Sigmoid colon (tissue), 7 donors: ENCODE measurements around the gene RSAD2. TPM values are rescaled to one million over a fixed set of nuclear protein-coding genes. Genes with fewer than 3 reads are reported as not detected.

Experiments
- DNase-seq: peaks from one replicate; pipeline ENCODE4 v3.0.0-alpha.2; 2019
- H3K27ac ChIP-seq, 4 donors: fragments of 200-600 bp; sonication (generic); one replicate each; pipeline ENCODE4 v1.5.1; 2016 to 2019; ENCODE audit warnings: mild to moderate bottlenecking in 1 of 4
- H3K27me3 ChIP-seq, 3 donors: fragments of 200-600 bp; sonication (generic); one replicate each; pipeline ENCODE4 v1.5.1; 2019; ENCODE audit warnings: mild to moderate bottlenecking in 1 of 3
- H3K36me3 ChIP-seq, 4 donors: fragments of 200-600 bp; sonication (generic); one replicate each; pipeline ENCODE4 v1.5.1; 2016 to 2019
- H3K4me1 ChIP-seq, 4 donors: fragments of 200-600 bp; sonication (generic); one replicate each; pipeline ENCODE4 v1.5.1; 2017 to 2019
- H3K4me3 ChIP-seq, 4 donors: fragments of 200-600 bp; sonication (generic); one replicate each; pipeline ENCODE4 v1.5.1; 2017 to 2019; ENCODE audit warnings: mild to moderate bottlenecking in 2 of 4, moderate library complexity in 1 of 4
- H3K9me3 ChIP-seq, 4 donors: fragments of 200-600 bp in 3 of 4; sonication (generic) in 3 of 4; one replicate each; pipeline versions ENCODE4 v1.5.1 to v1.6.1; 2013 to 2019
- CTCF ChIP-seq, 4 experiments: fragments of 450-650 bp in 3 of 4; fragments of 200-600 bp in 1 of 4; IDR thresholded peaks; one replicate each; pipeline ENCODE4 v1.5.1; 2016 to 2019; ENCODE audit warnings: antibody characterized with exemption in 4 of 4, mild to moderate bottlenecking in 3 of 4, moderate library complexity in 2 of 4
- EP300 ChIP-seq, 4 donors: sonication (generic); formaldehyde crosslinking; IDR thresholded peaks; one replicate each; pipeline ENCODE4 v1.6.1; 2017; ENCODE audit warnings: antibody characterized with exemption in 4 of 4
- POLR2A ChIP-seq, 2 donors: fragments of 450-650 bp; IDR thresholded peaks; one replicate each; pipeline ENCODE4 v1.6.1; 2016; ENCODE audit warnings: antibody characterized with exemption in 2 of 2, mild to moderate bottlenecking in 2 of 2, moderate library complexity in 2 of 2
- POLR2AphosphoS5 ChIP-seq, 4 donors: sonication (generic); formaldehyde crosslinking; IDR thresholded peaks; one replicate each; pipeline ENCODE4 v1.6.1; 2017; ENCODE audit warnings: antibody characterized with exemption in 4 of 4
- WGBS, 2 donors: extraction: QIAGEN DNeasy Blood & Tissue Kit; methylation state at CpG; one replicate each; pipeline ENCODE4 v1.1.7; 2013; 5-methylcytosine and 5-hydroxymethylcytosine counted together
- intact Hi-C: fragments of 100-400 bp; cut with DNase I; formaldehyde crosslinking; loops from one replicate; pipeline ENCODE4 v1.15.1; 2023
- polyA plus RNA-seq, 3 donors: library from polyadenylated mRNA; stranded (reverse); fragments of 200-250 nt; gene quantifications; one replicate each; pipeline ENCODE4 v1.2.3, GENCODE V29; 2013
- total RNA-seq, 4 donors: library from RNA; depleted of rRNA; stranded (reverse); fragments of >200 nt; gene quantifications; one replicate each; pipeline ENCODE4 v1.1.0, GENCODE V29; 2016
- donor health status: healthy with polysubstance abuse.
- donor health status: Bipolar disorder and iron deficiency.
- donor health status: healthy.

Gene RSAD2
- total and polyA plus RNA-seq, 7 donors: 1.2 to 22.3 (median 12.5) TPM

- no peak for TF ChIP-seq EP300 (IDR thresholded peaks at IDR 0.05)
- TF ChIP-seq POLR2A (IDR thresholded peaks at IDR 0.05): no peak
- no peak for TF ChIP-seq POLR2AphosphoS5 (IDR thresholded peaks at IDR 0.05)
- TF ChIP-seq CTCF (IDR thresholded peaks at IDR 0.05): no peak
- Histone ChIP-seq H3K36me3 (peaks cover 0 to 12% (median 0%) of the 10 kb centered on the region in 4 donors), H3K9me3 (no peaks in the 10 kb centered on the region), H3K4me1 (peaks cover 0 to 18% (median 14%) of the 10 kb centered on the region in 4 donors), H3K27ac (peak overlapping the region in 3 of 4 donors; percentile 30 to 43 (median 32)), H3K27me3 (no peaks in the 10 kb centered on the region), H3K4me3 (no peak overlapping the region)
- intact Hi-C loops: no loop called here
- 96 to 97% methylated on average over 10 of the region's 10 CpGs for WGBS, 2 donors
- no peak for DNase-seq
Observed at GRCh38 chr2:6941299-6942046, 63.9 kb downstream of the RSAD2 start.

GRCh38 chr2:6942848-6943247 lies 65.3 kb downstream of the RSAD2 start:
- intact Hi-C loops: no loop called here
- Histone ChIP-seq H3K27me3 (no peaks in the 10 kb centered on the region), H3K36me3 (peaks cover 0 to 12% (median 0%) of the 10 kb centered on the region in 4 donors), H3K9me3 (no peaks in the 10 kb centered on the region), H3K4me1 (peaks cover 0 to 18% (median 14%) of the 10 kb centered on the region in 4 donors), H3K4me3 (no peak overlapping the region), H3K27ac (no peak overlapping the region)
- no peak for DNase-seq
- no peak for TF ChIP-seq POLR2AphosphoS5 (IDR thresholded peaks at IDR 0.05)
- no peak for TF ChIP-seq POLR2A (IDR thresholded peaks at IDR 0.05)
- TF ChIP-seq CTCF (IDR thresholded peaks at IDR 0.05): no peak
- TF ChIP-seq EP300 (IDR thresholded peaks at IDR 0.05): no peak
- 93 to 95% methylated on average over 8 of the region's 8 CpGs for WGBS, 2 donors

- intact Hi-C loops: no loop called here
- no peaks in the 10 kb centered on the region for H3K27me3 ChIP-seq
- H3K4me3 ChIP-seq: no peak overlapping the region
- TF ChIP-seq EP300 (IDR thresholded peaks at IDR 0.05) (no peak), CTCF (IDR thresholded peaks at IDR 0.05) (no peak), POLR2AphosphoS5 (IDR thresholded peaks at IDR 0.05) (no peak), POLR2A (IDR thresholded peaks at IDR 0.05) (no peak)
- 94% methylated on average over 6 of the region's 6 CpGs for WGBS, 2 donors
- DNase-seq: no peak
- H3K4me1 ChIP-seq: peaks cover 0 to 18% (median 14%) of the 10 kb centered on the region in 4 donors
- H3K27ac ChIP-seq: no peak overlapping the region
- peaks cover 0 to 12% (median 0%) of the 10 kb centered on the region in 4 donors for H3K36me3 ChIP-seq
- H3K9me3 ChIP-seq: no peaks in the 10 kb centered on the region
Observed at GRCh38 chr2:6943523-6943922, 65.9 kb downstream of the RSAD2 start.

- DNase-seq: no peak
- intact Hi-C loops: no loop called here
- H3K36me3 ChIP-seq: peaks cover 0 to 12% (median 0%) of the 10 kb centered on the region in 4 donors
- H3K27me3 ChIP-seq: no peaks in the 10 kb centered on the region
- TF ChIP-seq CTCF (IDR thresholded peaks at IDR 0.05) (no peak), POLR2A (IDR thresholded peaks at IDR 0.05) (no peak), EP300 (IDR thresholded peaks at IDR 0.05) (no peak), POLR2AphosphoS5 (IDR thresholded peaks at IDR 0.05) (no peak)
- no peak overlapping the region for H3K4me3 ChIP-seq
- 97% methylated on average over 8 of the region's 8 CpGs for WGBS, 2 donors
- H3K9me3 ChIP-seq: no peaks in the 10 kb centered on the region
- H3K27ac ChIP-seq: peak overlapping the region in 2 of 4 donors; percentile 43 to 46
- H3K4me1 ChIP-seq: peaks cover 0 to 18% (median 14%) of the 10 kb centered on the region in 4 donors
Observed at GRCh38 chr2:6943971-6944370, 66.4 kb downstream of the RSAD2 start.
